SHP77 treated with DMSO at 0.1 percent for 48 hours (cell line): ENCODE results near the gene DYRK1A.

ENCODE experiments used
- DNase-seq: peaks from one replicate; lab custom pipeline; 2025; lab: John Stamatoyannopoulos, UW

Gene DYRK1A

GRCh38 chr21:37419228-37419906 lies 52.8 kb downstream of the DYRK1A start:
- no peak for DNase-seq

DNA sequence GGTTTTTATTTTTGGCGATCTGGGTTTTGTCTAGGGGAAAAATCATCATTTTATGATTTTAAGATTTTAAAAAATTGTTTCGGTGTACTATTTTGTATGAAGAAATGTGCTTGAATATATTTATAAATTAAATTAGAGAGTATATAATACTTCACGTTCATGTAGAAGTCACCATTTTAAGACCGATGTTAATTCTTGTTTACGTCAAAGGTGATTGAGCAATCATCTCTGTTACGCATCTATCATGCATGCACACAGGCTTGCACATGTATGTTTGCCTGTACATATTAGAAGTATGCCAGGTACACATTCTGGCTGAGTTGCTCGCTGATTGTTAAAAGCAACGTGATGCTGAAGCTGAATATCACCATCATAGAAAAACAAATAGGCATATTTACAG lies 54.7 kb downstream of the DYRK1A start:
- no peak for DNase-seq

- DNase-seq: no peak
These were observed 55.8 kb downstream of the DYRK1A start for GRCh38 chr21:37422382-37422781.

- no peak for DNase-seq
These were observed 56.5 kb downstream of the DYRK1A start for GRCh38 chr21:37423103-37423502.

- no peak for DNase-seq
These were observed 57.8 kb downstream of the DYRK1A start for GRCh38 chr21:37424396-37424795.

DNA sequence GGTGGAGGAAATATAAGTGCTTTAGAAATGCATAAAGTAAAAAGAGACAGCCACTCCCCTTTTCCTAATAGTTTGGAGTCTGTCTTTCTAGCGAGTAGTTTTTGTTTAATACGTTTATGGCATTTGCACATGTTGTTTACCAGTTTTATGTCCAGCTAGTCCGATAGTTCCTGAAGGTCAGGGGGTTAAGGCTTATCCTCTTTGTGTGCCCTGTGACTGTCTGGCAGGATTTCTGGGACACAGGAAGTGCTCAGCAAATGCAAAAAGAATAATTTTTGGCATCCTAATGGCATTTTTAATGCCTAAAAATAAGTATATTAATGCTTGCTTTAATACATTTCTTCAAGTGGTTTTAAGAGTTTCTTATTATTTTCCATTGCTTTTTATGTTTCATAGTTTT lies 58.4 kb downstream of the DYRK1A start:
- DNase-seq: no peak

DNA sequence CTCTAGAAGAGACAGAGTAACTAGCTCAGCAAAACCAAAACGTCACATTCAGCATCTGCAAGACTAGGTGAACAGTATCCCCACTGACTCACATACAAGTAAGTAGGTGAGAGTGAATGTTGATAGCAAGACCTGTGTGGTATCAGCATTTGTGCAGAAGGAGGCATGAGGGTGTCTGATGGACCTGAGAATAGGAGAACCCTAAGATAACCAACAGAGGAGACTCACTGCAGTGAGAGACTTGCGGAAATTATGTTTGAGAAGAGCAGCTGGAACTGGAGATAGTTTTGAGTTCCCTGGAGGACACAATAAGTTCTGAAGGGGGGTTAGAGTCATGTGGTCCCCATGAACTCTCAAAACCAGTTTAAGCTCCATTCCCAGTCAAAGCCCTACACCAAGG lies 59.1 kb downstream of the DYRK1A start:
- no peak for DNase-seq

GRCh38 chr21:37427221-37427620 lies 60.6 kb downstream of the DYRK1A start:
- no peak for DNase-seq

DNA sequence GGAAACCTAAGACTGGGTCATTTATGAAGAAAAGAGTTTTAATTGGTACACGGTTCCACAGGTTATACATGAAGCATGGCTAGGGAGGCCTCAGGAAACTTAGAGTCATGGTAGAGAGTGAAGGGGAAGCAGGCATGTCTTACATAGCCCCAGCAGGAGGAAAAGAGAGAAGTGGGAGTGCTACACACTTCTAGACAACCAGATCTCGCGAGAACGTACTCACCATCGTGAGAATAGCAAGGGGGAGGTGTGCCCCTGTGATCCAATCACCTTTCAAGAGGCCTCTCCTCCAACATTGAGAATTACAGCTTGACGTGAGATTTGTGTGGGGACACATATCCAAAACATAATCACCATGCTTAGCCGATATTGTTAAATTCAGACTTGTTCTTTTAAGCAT lies 62.8 kb downstream of the DYRK1A start:
- no peak for DNase-seq

- DNase-seq: no peak
These were observed 63.7 kb downstream of the DYRK1A start for GRCh38 chr21:37430184-37430821.

GRCh38 chr21:37431243-37431642 lies 64.7 kb downstream of the DYRK1A start:
- no peak for DNase-seq

- DNase-seq: no peak
These were observed 66.3 kb downstream of the DYRK1A start for GRCh38 chr21:37432710-37433455.

DNA sequence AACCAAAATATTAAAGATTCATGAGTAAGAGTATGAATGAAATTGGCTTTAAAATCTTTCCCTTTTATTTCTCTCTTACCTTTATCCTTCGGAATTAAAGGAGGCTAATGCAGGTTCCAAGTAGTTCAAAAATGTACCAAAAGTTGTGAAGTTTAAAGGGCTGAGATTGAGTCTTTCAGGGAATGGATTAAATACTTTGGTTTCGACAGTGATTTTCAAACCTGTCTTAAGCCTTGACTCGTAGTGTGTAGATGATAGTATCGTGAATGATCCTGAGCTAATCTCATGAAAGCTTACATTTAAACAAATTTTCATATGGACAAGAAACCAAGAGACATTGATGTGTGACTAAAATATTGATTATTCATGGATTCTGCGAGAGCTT lies 66.9 kb downstream of the DYRK1A start:
- no peak for DNase-seq

- DNase-seq: peak; percentile 85
These were observed 68.5 kb downstream of the DYRK1A start for GRCh38 chr21:37435120-37435519.

- DNase-seq: no peak
These were observed 69.1 kb downstream of the DYRK1A start for GRCh38 chr21:37435711-37436110.

GRCh38 chr21:37436174-37436573 lies 69.6 kb downstream of the DYRK1A start:
- DNase-seq: no peak

DNA sequence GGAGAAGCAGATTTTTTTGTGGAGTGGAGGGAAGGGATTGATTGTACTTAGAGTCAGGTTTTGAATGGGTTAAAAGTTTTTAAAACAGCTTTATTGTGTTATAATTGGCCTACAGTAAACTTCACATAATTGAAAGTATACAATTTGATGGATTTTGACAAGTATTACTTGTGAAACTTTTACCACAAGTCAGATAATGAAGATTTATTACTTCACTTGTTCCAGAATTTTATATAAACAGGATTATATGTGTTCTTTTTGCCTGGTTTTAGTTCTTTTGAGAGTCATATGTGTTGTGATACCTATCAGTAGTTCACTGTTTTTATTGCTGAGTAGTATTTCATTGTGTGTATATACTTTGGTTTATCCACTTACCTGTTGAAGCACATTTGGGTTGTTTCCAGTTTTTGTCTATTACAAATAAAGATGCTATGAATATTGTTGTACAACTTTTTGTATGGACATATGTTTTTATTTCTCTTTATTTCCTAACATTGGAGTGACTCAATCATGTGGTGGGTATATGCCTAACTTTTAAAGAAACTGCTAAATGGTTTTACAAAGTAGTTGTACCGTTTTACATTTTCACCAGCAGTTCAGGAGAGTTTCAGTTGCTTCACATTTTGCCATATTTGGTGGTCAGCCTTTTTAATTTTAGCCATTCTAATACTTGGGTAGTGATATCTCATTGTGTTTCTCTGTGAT lies 71.0 kb downstream of the DYRK1A start:
- no peak for DNase-seq

DNA sequence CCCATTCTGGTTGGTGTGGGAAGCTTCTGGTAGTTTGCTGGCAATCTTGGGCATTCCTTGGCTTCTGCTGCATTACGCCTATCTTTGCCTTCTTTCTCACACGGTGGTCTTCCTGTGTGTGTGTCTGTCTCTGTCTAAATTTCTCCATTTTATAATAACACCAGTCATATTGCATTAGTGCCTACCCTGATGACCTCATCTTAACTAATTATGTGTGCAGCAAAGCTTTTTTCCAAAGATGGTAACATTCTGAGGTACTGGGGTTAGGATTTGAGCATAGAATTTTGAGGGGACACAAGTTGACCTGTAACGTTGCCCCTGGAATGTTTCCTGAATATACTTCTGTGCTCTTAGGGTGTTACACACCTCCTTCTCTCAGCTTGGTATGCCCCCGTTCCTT lies 77.1 kb downstream of the DYRK1A start:
- no peak for DNase-seq

DNA sequence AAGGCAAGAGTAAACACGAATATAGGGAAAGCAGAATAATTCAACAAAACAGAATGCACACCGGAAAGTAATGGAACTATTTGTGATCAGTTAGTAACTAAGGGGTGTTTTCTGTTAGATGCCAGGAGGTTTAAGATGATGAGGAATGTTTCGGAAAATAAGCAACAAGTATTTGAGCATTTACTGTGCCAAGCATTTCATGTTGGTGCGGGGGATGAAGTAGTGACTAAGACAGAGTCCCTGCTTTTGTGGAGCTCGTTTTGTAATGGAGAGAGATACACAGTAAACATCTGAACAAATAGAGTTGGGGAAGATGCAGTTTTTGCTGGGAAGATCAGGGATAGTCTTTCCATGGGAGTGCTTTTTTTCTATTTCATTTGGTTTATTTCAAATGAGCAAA lies 78.7 kb downstream of the DYRK1A start:
- DNase-seq: no peak

- DNase-seq: no peak
These were observed 80.0 kb downstream of the DYRK1A start for GRCh38 chr21:37446552-37446951.

- DNase-seq: no peak
These were observed 80.8 kb downstream of the DYRK1A start for GRCh38 chr21:37447288-37447936.

DNA sequence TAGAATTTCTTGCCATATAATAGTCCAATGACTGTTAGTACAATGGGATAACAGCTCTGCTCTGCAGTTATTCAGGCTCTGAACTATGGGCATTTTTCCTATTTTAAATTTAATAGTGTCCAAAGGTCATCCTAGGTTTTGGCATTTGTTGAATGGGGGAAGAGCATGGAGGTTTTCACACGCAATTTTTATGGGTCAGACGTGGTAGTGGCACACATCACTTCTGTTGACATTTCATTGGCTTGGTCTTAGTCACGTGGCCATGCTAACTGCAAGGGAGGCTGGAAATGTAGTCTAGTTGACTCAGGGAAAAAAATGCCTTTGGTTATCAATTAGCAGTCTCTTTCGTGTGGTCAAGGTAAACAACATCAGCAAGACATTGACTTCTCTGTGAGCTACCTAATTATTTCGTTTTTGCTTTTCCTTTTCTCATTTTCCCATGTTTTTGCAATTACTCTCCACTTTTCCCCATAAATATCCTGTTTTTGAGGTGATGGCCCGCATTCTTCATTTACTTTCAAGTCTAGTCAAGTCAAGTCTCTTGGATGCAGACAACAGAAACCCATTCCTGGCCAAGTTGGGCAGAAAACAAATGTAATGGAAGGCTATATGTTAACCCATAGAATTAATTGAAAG lies 82.8 kb downstream of the DYRK1A start:
- no peak for DNase-seq
